Renal cortical epithelial cell (primary cell): Measurements from ENCODE around the gene SLC25A3. TPM values are rescaled to one million over a fixed set of nuclear protein-coding genes. Genes with fewer than 3 reads are reported as not detected.
"Not testable (repeated sequence)": the region's sequence is repeated elsewhere in the genome, so short reads cannot be mapped to it uniquely, and the experiment has no call there.

Source experiments
- DNase-seq: peaks from one replicate; pipeline ENCODE4 v3.0.0-alpha.2; 2011; ENCODE audit warnings: low read depth
- total RNA-seq: library from RNA; depleted of rRNA; stranded (reverse); fragments of >200 nt; gene quantifications from 2 replicates; pipeline ENCODE4 v1.2.3, GENCODE V29; 2014

Gene SLC25A3
- 746 and 790 TPM in 2 replicates for total RNA-seq

- DNase-seq: peak; percentile 94
These were observed at the start of gene SLC25A3 for GRCh38 chr12:98593351-98594049. SLC25A3 (plus strand) TSS chr12:98593686; CDS start chr12:98593979, 293 bp downstream.

- DNase-seq: no peak
These were observed 49.8 kb upstream of the SLC25A3 start for GRCh38 chr12:98543701-98544100.

GRCh38 chr12:98544751-98545150 is 48.7 kb upstream of the SLC25A3 start:
- DNase-seq: no peak

GRCh38 chr12:98549371-98550110 is 43.9 kb upstream of the SLC25A3 start:
- DNase-seq: no peak

GRCh38 chr12:98551787-98552186 is 41.7 kb upstream of the SLC25A3 start:
- no peak for DNase-seq

GRCh38 chr12:98558097-98558496 is 35.4 kb upstream of the SLC25A3 start:
- DNase-seq: not testable (repeated sequence)

- DNase-seq: no peak
These were observed 33.8 kb upstream of the SLC25A3 start for GRCh38 chr12:98559666-98560065.

- DNase-seq: no peak
These were observed 31.6 kb upstream of the SLC25A3 start for GRCh38 chr12:98561846-98562245.

- DNase-seq: no peak
These were observed 21.5 kb upstream of the SLC25A3 start for GRCh38 chr12:98572010-98572409.

GRCh38 chr12:98574110-98574509 is 19.4 kb upstream of the SLC25A3 start:
- peak; percentile 66 for DNase-seq

- DNase-seq: no peak
These were observed 18.5 kb upstream of the SLC25A3 start for GRCh38 chr12:98575013-98575412.

GRCh38 chr12:98576795-98577194 is 16.7 kb upstream of the SLC25A3 start:
- DNase-seq: not testable (repeated sequence)

GRCh38 chr12:98578392-98578791 is 15.1 kb upstream of the SLC25A3 start:
- DNase-seq: no peak

GRCh38 chr12:98578821-98579220 is 14.7 kb upstream of the SLC25A3 start:
- DNase-seq: peak; percentile 86

- no peak for DNase-seq
These were observed 14.1 kb upstream of the SLC25A3 start for GRCh38 chr12:98579347-98579746.

- no peak for DNase-seq
These were observed 13.7 kb upstream of the SLC25A3 start for GRCh38 chr12:98579835-98580234.

GRCh38 chr12:98580695-98581094 is 12.8 kb upstream of the SLC25A3 start:
- no peak for DNase-seq

- no peak for DNase-seq
These were observed 12.4 kb upstream of the SLC25A3 start for GRCh38 chr12:98581101-98581500.

- DNase-seq: no peak
These were observed 11.4 kb upstream of the SLC25A3 start for GRCh38 chr12:98582093-98582492.

- no peak for DNase-seq
These were observed 6.4 kb upstream of the SLC25A3 start for GRCh38 chr12:98587084-98587483.

- no peak for DNase-seq
These were observed 2.3 kb upstream of the SLC25A3 start for GRCh38 chr12:98591209-98591608.

GRCh38 chr12:98592825-98593322 is 612 bp upstream of the SLC25A3 start:
- peak; percentile 13 for DNase-seq
